GM21367 (cell line): Measurements from ENCODE around the gene PFDN6.

Experiments
- ATAC-seq: cut with Tn5 transposase; IDR thresholded peaks from one replicate; pipeline ENCODE4 v1.9.1; 2021; ENCODE audit not compliant: unreplicated experiment

Gene PFDN6

GRCh38 chr6:33294086-33294823, 4.9 kb downstream of the PFDN6 start:
- no peak for ATAC-seq

DNA sequence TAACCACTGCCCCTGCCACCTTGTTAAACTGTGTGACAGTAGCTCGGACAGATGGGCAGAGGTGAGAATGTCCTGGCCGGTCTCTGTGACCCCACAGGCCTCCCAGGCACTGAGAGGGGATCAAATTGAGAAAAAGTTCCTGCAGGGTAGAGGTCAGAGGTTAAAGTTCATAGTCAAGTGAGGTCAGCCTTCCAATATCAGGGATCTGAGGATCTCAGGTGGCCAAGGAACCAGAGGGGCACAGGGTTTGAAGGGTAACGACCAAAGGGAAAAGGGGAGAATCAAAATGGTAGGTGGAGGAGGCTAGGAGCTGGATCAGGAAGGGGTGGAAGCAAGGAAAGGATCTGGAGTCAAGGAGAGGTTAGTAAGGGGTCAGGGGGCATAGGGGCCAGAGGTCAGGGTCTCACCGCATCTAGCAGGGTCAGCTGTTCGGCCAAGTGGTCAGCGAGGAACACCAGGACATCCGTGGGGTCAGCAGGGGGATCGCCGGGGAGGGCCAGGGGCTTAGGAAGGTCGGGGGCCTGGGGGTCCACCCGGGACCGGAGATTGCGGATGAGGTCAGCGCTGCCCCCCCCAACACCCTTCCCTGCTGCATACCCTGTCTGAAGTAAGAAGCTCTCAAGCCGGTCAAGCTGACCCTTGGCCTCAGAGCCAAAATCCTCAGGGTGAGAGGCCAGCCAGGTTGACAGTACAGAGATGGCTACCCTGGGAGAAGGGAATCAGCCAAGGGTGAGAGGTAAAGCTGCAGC, 6.4 kb downstream of the PFDN6 start:
- no peak for ATAC-seq

- no peak for ATAC-seq
Measured at GRCh38 chr6:33296797-33297405, 7.5 kb downstream of the PFDN6 start.

DNA sequence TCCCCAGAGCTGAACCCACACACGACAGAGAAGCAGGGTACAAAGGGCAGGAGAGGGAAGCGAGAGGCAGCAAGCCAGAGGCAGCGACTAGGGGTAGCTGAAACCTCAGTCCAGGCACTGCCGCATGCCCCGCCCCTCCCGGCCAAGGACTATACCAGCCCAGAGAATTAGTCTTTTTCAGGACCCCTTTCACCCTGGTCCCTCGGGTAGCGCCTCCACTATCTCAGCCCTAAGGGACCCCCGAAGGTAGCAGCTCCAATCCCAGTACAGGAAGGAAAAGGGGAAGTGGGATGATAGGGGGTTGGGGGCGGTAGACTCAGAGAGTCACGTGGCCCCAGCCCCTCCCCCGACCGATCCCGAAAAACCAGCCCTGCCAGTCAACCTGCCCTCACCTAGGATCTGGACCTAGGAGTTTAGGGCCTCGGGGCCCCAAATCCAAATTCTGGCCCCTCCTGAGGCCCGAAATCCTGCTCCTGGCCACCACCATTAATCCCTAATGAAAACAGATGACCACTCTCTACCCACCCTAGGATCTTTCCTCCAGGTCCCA, 8.1 kb downstream of the PFDN6 start:
- ATAC-seq = no peak

DNA sequence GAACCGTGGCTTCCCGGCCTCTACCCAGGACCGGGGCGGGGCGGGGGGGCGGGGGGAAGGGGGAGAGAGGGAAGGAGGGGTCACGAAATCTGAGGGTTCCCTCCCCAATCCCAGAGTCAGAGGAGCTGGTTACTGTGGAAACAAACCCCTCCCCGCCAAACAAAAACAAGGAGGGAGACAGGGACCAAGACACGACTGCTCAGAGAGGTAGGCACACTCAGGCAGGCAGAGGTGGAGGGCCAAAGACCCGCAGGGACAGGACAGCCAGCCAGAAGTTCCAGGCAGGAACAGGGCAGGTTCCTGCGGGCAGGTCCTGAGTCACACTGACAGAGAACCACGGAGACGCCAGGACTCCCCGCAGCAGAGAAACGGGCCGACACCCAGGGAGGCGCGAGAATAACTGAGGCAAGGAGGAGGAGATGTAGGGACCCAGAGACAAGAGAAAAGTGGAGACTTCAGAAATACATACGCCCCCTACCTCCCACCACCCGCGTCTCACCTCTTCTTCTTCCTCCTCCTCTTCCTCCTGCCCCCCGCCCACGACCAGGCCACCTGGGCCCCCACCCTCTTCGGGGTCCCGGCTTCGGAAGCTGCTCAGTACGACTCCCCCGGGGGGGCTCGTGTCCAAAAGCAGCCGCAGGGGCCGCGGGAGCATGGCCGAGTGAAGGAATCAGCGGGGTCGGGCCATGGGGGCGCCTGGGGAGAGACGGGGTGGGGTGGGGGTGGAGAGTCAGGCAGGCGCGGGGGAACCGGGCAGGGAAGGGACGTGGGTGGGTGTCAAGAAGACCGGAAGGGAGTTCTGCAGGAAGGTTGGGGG, 8.8 kb downstream of the PFDN6 start:
- no peak for ATAC-seq

DNA sequence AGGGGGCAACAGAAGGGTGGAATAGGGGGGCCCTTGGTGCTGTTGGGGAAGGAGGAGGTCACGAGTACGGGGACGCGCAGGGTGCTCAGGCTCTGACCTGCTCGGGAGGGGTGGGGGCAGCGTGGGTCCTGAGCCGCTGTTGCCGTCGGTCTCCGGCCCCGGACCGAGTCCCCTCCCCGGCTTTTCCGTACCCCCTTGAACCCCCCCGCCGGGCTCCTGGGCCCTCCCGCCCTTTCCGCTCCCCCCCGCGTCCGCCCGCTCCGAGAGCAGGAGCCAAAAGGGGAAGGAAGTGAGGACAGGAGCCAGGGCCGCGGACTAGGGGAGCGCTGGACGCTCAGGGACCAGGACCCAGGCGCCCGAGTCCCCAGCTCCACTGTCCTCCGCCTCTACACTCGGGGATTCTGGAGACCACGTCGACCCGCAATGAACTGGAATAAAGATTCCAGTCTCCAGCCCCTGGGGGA, 9.4 kb downstream of the PFDN6 start, which contains the start of gene RGL2:
RGL2 (minus strand) TSS at position 170 of the 464 bp plus-strand sequence. CDS start 332 bp downstream, outside the sequence.
- no peak for ATAC-seq

DNA sequence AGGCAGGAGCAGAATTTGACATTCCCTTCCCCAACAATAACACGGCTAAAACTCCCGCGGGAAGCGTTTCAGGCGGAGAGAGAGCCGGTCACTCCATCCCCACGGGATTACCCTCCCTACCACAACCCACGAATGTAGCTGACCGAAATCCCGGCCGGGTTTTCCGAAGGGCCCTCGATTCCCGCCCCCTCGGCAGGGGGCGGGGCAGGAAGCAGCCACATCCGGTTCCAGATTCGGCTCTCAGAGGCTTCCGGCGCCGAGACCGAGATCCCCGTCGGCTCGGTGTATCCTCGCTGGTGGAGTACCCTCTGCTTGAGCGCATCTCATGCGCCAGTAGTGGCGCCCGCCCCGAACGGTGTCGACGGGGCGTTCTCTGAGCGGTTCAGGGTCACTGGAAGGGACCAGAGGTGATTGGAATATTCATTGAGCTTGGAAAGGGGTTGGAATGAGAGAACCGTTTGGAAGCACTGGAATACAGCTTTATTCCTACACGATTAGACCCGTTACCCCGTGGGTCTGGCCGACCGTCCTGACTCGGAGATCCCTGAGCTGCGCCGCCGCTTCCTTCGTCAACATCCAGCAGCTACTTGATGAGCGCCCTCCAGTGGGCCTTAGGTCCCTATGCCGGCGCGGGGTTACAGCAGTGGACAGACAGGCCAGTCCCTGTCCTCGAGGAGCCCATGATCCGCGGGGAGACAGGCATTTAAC, 10.0 kb downstream of the PFDN6 start:
- peak; percentile 59 for ATAC-seq

DNA sequence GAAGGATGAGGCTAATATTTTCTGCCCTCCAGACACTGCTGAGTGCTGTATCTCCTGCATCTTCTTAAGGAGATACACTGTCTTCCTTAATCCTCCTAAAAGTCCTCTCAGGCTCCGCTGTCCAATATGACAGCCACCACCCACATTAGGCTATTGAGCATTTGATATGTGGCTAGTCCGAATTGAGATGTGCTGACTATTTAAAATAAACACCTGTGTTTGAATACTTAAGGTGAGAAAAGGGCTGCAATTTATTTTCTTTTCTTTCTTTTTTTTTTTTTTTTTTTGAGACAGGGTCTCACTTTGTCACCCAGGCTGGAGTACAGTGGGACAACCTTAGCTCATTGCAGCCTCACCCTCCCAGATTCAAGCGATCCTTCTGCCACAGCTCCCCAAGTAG, 12.5 kb downstream of the PFDN6 start:
- ATAC-seq = no peak

DNA sequence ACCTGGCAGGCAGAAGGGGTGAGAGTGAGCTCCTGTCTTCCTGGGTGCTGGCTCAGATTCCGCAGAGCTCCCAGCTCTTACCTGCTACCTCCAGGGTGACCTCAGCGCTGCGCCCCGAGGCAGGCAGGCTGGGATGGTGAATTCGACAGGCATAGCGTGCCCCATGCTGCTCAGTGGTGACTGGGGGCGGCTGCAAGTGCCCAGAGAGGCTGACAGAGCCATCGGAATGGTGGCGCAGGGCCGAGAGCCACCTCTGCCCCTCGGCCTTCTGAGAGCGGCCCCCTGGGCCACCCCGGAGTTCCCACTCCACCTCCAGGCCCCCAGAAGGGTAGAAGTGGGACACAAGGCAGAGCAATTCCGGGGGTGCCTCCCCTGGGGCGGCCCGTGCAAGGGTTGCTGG, 14.8 kb downstream of the PFDN6 start:
- ATAC-seq = no peak

- no peak for ATAC-seq
Measured at GRCh38 chr6:33305052-33305451, 15.7 kb downstream of the PFDN6 start.

DNA sequence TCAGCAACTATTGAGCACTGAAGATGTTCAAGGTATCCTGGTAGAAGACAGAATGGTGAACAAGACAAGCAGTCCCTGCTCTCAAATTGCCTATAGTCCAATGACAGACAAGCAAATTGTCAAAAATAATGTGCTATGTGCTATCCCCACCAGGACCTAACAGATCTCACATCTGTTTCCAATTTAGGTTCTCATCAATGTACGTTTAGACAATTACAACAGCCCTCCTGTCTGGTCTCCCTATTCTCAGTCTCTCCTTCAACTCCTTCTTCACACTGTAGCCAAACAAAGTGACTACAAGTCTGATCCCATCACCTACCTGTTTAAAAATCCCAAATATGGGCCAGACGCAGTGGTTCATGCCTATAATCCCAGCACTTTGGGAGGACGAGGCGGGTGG, 17.0 kb downstream of the PFDN6 start:
- no peak for ATAC-seq

DNA sequence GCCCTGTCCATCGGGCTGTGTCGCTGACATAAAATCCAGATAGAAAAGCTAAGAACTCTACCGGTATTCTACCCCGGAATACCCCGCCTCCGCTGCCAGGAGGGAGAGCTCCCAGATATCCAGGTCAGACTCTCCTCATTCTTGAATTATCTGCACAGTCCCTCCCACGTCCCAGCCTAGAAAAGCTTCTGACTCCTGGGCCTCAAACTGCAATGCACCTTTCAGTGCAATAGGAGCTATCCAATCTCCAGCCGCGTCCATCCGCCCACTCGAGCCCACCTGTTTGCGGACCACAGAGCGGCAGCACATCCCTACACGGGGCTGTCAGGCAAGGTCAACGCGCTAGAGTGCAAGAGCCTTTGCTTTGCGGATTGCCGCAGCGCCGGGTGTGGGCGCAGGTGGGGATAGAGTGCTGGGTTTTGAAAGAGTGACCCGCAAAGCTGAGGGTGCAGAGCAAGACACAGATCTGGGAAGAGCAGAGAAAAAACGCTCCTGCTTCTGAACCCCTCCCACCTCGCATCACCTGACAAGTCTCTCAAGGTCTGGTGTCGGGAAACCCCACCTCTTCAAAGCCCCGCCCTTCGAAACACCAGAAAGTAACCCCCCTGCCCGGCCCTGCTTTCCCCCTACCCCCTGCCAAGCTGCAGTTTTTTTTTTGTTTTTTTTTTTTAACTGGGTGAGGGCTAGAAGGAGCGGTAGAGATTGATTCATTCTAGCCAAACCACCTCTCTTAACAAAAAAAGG, 23.1 kb downstream of the PFDN6 start:
- ATAC-seq = no peak

GRCh38 chr6:33313105-33313708, 23.8 kb downstream of the PFDN6 start:
- ATAC-seq = no peak

- ATAC-seq = no peak
Measured at GRCh38 chr6:33313709-33314514, 24.5 kb downstream of the PFDN6 start, which contains the start of gene TAPBP. Gene TAPBP, minus strand, starts transcription at chr6:33314078. Its CDS starts 37 bp downstream, at chr6:33314041.

- ATAC-seq = no peak
Measured at GRCh38 chr6:33314515-33314942, 25.1 kb downstream of the PFDN6 start.

DNA sequence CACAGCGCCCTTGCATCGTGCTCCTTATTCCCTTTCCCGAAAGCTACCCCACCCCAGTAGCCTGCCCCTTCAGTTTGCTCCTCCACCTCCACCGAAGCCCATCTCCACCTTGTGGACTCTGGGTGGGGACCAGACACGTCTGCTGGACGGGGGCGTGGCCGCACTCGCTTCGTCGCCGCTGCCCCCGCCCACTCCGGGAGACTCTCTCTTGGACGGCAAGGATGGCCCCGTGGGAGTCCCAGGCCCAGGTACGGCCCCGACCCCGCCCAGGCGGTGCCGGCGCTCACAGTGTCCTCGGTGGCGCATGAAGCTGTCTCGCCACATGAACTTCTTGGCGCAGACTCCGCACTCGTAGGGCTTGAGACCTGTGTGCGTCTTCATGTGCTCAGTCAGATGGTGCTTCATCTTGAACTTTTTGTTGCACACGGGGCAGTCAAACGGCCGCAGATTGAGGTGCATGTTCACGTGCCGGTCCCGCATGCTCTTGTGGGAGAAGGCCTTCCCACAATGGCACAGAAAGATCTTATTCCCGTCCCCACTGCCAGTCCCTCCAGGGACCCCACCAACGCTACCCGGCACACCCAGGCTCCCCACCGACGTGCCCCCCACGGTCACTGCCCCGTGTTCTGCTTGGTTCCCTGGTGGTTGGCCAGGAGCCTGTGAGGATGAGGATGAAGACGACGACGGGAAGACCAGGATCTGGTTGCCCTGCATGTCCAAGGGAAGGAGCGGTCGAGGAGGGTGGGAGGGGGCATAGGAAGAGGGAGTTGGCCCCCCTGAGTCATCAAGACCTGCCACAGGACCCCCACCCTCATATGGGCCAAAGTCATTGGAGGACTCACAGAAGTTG, 25.8 kb downstream of the PFDN6 start:
- ATAC-seq = no peak
